OCI-LY3 (cell line): ENCODE results near the gene NLRP13.

ENCODE experiments used
- H2AFZ ChIP-seq: fragments of 200-600, 300-600 bp; shearing (Covaris generic); 2 replicates; pipeline ENCODE4 v1.6.0; 2014; ENCODE audit warnings: antibody characterized with exemption, low read depth, low read length
- H3K27ac ChIP-seq: fragments of 200-600, 300-600 bp; sonication (generic); 2 replicates; pipeline ENCODE4 v1.5.1; 2014; ENCODE audit warnings: mild to moderate bottlenecking, low read length, moderate library complexity, mixed read lengths
- H3K27me3 ChIP-seq: fragments of 200-600, 300-600 bp; sonication (generic); 2 replicates; pipeline ENCODE4 v1.6.1; 2014; ENCODE audit warnings: low read depth, low read length, mixed read lengths
- H3K36me3 ChIP-seq: fragments of 200-600, 300-600 bp; sonication (generic); replicated peaks from 2 replicates; pipeline ENCODE3; 2014; ENCODE audit warnings: low read depth, low read length, mixed read lengths
- H3K4me1 ChIP-seq: fragments of 300-600, 200-600 bp; sonication (generic); 2 replicates; pipeline ENCODE4 v1.6.1; 2014; ENCODE audit warnings: low read length, mixed read lengths
- H3K4me2 ChIP-seq: fragments of 200-600, 300-600 bp; sonication (generic); 2 replicates; pipeline ENCODE4 v1.6.1; 2014; ENCODE audit warnings: low read length, mixed read lengths
- H3K4me3 ChIP-seq: fragments of 300-600, 200-600 bp; sonication (generic); 2 replicates; pipeline ENCODE4 v1.5.1; 2014; ENCODE audit warnings: antibody characterized with exemption, mild to moderate bottlenecking, low read length, moderate library complexity
- H3K79me2 ChIP-seq: fragments of 300-600, 200-600 bp; shearing (Covaris generic); 2 replicates; pipeline ENCODE4 v1.6.1; 2014; ENCODE audit warnings: mild to moderate bottlenecking, low read length, mixed read lengths
- H3K9ac ChIP-seq: fragments of 300-600, 200-600 bp; shearing (Covaris generic); 2 replicates; pipeline ENCODE4 v1.6.0; 2014; ENCODE audit warnings: mild to moderate bottlenecking, low read length, moderate library complexity
- H3K9me3 ChIP-seq: fragments of 200-600, 300-600 bp; shearing (Covaris generic); 2 replicates; pipeline ENCODE4 v1.6.1; 2014; ENCODE audit warnings: low read length, mixed read lengths; ENCODE audit not compliant: insufficient read depth
- H4K20me1 ChIP-seq: fragments of 200-600, 300-600 bp; sonication (generic); 2 replicates; pipeline ENCODE4 v1.6.1; 2016; ENCODE audit warnings: low read length, mixed read lengths; ENCODE audit not compliant: insufficient read depth
- EZH2phosphoT487 ChIP-seq: fragments of 200-600 bp; shearing (Covaris generic); IDR thresholded peaks from 2 replicates; pipeline ENCODE4 v1.6.1; 2018; ENCODE audit warnings: antibody characterized with exemption, mixed run types, low read depth
- TF ChIP-seq, protein P1 (sequence below): fragments of 200-600, 300-600 bp; sonication (generic); IDR thresholded peaks from 2 replicates; pipeline ENCODE4 v1.5.1; 2014; ENCODE audit warnings: antibody characterized with exemption, low read length, low read depth

Gene NLRP13

GRCh38 chr19:55947532-55947931 lies 15.4 kb upstream of the NLRP13 start, which contains the start of gene NLRP8:
Gene NLRP8, plus strand, starts transcription at chr19:55947832.
- H3K9ac ChIP-seq, result no peak within 1 kb of the TSS
- TF ChIP-seq EZH2phosphoT487, result no peak
- TF ChIP-seq, protein P1, sequence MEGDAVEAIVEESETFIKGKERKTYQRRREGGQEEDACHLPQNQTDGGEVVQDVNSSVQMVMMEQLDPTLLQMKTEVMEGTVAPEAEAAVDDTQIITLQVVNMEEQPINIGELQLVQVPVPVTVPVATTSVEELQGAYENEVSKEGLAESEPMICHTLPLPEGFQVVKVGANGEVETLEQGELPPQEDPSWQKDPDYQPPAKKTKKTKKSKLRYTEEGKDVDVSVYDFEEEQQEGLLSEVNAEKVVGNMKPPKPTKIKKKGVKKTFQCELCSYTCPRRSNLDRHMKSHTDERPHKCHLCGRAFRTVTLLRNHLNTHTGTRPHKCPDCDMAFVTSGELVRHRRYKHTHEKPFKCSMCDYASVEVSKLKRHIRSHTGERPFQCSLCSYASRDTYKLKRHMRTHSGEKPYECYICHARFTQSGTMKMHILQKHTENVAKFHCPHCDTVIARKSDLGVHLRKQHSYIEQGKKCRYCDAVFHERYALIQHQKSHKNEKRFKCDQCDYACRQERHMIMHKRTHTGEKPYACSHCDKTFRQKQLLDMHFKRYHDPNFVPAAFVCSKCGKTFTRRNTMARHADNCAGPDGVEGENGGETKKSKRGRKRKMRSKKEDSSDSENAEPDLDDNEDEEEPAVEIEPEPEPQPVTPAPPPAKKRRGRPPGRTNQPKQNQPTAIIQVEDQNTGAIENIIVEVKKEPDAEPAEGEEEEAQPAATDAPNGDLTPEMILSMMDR, result no peak
- no peaks in the 10 kb centered on the region for H3K79me2 ChIP-seq
- H3K4me1 ChIP-seq, result peaks cover 11% of the 10 kb centered on the region
- no peak within 1 kb of the TSS for H3K27ac ChIP-seq
- H4K20me1 ChIP-seq, result no peaks in the 10 kb centered on the region
- no peaks in the 10 kb centered on the region for H3K27me3 ChIP-seq
- no peaks in the 10 kb centered on the region for H3K9me3 ChIP-seq
- H3K4me2 ChIP-seq, result no peak within 1 kb of the TSS
- no peak within 1 kb of the TSS for H2AFZ ChIP-seq
- H3K4me3 ChIP-seq, result no peak within 1 kb of the TSS
- H3K36me3 ChIP-seq, result no peaks in the 10 kb centered on the region

DNA sequence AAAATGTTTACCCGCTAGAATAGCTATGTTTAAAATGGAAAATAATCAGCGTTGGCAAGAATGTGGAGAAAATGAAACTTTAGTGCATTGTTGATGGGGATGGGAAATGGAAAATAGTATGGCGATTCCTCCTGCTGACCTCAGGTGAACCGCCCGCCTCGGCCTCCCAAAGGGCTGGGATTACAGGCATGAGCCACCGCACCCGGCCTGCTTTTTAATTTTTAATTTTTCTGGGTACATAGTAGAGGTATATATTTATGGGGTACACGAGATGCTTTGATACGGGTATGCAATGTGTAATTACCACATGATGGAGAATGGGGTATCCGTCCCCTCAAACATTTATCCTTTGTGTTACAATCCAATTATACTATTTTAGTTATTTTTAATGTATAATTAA lies 8.2 kb upstream of the NLRP13 start:
- no peaks in the 10 kb centered on the region for H3K9me3 ChIP-seq

GRCh38 chr19:55939206-55939605 lies 7.1 kb upstream of the NLRP13 start:
- no peaks in the 10 kb centered on the region for H3K79me2 ChIP-seq
- H3K36me3 ChIP-seq, result no peaks in the 10 kb centered on the region
- H3K4me1 ChIP-seq, result peaks cover 9% of the 10 kb centered on the region
- H3K9ac ChIP-seq, result no peak overlapping the region
- no peak overlapping the region for H3K4me2 ChIP-seq
- no peak overlapping the region for H3K4me3 ChIP-seq
- no peak overlapping the region for H2AFZ ChIP-seq
- H3K9me3 ChIP-seq, result no peaks in the 10 kb centered on the region
- no peak overlapping the region for H3K27ac ChIP-seq
- H3K27me3 ChIP-seq, result no peaks in the 10 kb centered on the region
- TF ChIP-seq, protein P1, result no peak
- no peak for TF ChIP-seq EZH2phosphoT487
- no peaks in the 10 kb centered on the region for H4K20me1 ChIP-seq

More for the DNA sequence above, 8.2 kb upstream of the NLRP13 start:
- TF ChIP-seq, protein P1, result no peak
- TF ChIP-seq EZH2phosphoT487, result no peak
- H2AFZ ChIP-seq, result no peak overlapping the region
- H4K20me1 ChIP-seq, result no peaks in the 10 kb centered on the region
- H3K27me3 ChIP-seq, result no peaks in the 10 kb centered on the region
- H3K4me1 ChIP-seq, result peaks cover 11% of the 10 kb centered on the region
- H3K9ac ChIP-seq, result no peak overlapping the region
- no peaks in the 10 kb centered on the region for H3K36me3 ChIP-seq
- no peak overlapping the region for H3K27ac ChIP-seq
- no peak overlapping the region for H3K4me3 ChIP-seq
- H3K79me2 ChIP-seq, result no peaks in the 10 kb centered on the region
- H3K4me2 ChIP-seq, result no peak overlapping the region

DNA sequence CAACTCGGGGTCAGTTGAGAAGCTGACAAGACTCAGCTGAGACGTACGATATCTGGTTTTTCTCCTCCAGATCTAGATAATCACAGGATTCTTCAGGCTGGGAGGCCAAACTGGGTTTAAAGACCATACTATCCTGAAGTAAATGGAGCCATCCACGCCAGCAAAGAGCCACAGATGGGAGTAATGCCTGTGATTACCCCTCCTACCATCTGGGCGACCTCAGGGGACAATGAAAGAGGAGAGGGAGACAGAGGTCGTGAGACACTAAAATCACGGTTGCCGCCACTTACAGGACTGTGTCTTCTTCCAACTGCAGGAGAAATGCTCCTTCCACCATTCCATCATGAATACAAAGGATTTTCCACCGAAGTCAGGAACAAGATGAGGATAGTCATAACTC lies 3.1 kb upstream of the NLRP13 start:
- no peak overlapping the region for H2AFZ ChIP-seq
- no peak overlapping the region for H3K4me3 ChIP-seq
- H4K20me1 ChIP-seq, result no peaks in the 10 kb centered on the region
- no peaks in the 10 kb centered on the region for H3K9me3 ChIP-seq
- no peak overlapping the region for H3K9ac ChIP-seq
- no peaks in the 10 kb centered on the region for H3K79me2 ChIP-seq
- no peaks in the 10 kb centered on the region for H3K36me3 ChIP-seq
- no peak overlapping the region for H3K4me2 ChIP-seq
- no peak overlapping the region for H3K27ac ChIP-seq
- TF ChIP-seq, protein P1, result no peak
- no peak for TF ChIP-seq EZH2phosphoT487
- H3K4me1 ChIP-seq, result peaks cover 5% of the 10 kb centered on the region
- H3K27me3 ChIP-seq, result no peaks in the 10 kb centered on the region
